Activated naive CD4-positive, alpha-beta T cell treated with anti-CD3 and anti-CD28 coated beads, Interleukin-2, amount 50 U/mL, for 16 hours (primary cell): ENCODE data around the gene ALDOA.
A peak's percentile ranks its signal among the peaks of the same experiment; 100 is the strongest.

Experiments
- DNase-seq: peaks from one replicate; pipeline ENCODE4 v3.0.0-alpha.2; 2020

The ALDOA gene

DNA sequence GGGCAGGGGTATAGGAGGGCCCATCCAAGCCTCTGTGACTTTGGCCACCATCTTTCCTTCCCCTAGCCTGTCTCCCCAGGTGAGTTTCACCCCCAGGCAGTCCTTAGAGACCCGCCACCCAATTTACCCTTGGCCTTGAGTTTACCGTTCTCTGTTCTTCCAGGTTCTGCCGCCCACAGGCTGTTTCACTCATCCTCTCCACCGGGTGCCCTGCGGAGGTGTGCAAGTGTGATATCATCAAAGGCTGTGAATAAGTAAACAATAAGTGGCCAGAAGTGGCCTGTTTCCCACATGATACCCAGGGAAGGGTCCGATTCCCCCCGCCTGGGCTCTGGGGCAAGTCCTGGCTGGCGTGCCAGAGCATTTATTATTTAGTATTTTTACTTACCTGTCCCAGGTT, 19.4 kb upstream of the ALDOA start:
- DNase-seq = no peak

DNA sequence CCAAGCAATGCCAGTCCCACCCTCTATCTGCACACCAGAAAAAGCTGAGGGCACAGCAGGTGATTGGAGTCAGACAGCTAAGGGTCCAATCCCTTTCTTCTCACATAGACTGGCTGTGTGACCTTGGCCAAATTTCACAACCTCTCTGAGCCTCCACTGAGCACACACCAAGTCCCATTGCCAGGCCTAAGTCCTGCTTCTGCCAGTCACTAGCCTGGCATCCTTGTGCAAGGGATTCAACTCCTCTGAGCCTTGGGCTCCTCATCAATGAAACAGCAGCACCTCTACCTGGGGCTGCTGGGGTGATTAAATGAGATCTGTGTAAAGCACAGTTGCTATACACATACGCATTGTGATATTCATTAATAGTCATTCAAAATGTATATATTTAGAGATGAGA, 19.0 kb upstream of the ALDOA start:
- no peak for DNase-seq

DNA sequence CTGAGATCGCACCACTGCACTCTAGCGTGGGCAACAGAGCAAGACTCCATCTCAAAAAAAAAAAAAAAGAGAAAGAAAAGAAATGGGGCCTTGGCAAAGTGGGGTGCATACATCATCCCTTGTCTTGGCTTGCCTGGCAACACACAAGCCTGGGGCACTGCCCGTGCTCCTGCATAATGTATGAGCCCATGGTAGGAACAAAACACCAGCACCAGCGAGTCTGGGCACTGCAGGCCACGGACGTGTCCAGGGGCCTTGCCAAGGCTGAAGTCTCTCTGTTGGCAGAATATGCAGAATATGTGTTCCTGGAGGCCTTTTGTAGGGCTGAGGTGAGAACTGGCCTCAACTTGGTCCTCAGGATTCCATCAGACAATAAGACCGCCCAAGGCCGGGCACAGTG, 15.7 kb upstream of the ALDOA start:
- no peak for DNase-seq

DNA sequence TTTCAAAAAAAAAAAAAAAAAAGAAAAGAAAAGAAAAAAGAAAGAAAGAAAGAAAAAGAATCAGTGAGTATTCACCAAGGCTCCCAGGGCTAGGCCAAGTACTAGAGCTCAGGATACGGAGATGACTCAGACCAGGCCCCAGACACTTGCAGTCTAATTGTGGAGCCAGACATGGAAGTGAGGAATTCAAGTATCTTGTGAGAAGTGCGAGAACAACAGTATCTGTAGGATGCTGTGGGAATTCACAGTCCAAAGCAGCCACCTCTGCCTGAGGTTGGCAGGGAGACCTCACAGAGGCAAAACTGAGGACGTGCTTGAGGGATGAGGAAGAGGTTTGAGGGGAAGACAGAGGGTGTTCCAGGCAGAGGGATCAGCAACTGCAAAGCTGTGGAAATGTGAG, 14.0 kb upstream of the ALDOA start:
- DNase-seq = no peak

DNA sequence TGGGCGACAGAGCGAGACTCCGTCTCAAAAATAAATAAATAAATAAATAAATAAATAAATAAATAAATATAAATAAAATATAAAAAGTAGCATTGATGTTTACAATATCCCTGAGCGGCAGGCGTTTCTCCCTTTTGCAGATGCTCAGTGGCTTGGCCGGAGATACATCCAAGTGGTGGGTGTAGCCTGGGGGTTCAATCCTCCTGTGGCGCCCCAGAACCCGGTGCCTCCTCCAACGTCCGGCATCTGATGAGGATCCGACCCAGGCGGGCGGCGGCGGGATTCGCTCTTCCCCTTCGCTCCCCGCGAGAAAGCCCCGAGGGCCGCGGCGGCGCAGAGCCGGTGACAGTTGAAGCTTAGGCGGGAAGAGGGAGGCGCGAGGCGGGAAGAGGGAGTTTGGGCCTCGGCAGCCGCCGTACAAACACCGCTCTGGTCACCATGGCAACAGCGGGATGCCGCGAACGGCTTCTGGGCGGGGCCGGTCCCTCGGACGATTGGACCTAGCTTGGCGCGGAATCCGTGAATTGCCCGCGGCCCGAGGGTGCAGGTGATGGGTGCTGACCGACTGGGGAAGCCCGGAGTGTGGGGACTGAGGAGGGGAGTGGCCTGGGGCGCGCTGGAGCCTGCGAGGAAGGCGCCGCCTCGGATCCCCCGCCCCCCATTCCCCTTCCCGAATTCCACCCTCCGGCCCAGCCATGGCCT, 12.7 kb upstream of the ALDOA start:
- peak; percentile 89 for DNase-seq

DNA sequence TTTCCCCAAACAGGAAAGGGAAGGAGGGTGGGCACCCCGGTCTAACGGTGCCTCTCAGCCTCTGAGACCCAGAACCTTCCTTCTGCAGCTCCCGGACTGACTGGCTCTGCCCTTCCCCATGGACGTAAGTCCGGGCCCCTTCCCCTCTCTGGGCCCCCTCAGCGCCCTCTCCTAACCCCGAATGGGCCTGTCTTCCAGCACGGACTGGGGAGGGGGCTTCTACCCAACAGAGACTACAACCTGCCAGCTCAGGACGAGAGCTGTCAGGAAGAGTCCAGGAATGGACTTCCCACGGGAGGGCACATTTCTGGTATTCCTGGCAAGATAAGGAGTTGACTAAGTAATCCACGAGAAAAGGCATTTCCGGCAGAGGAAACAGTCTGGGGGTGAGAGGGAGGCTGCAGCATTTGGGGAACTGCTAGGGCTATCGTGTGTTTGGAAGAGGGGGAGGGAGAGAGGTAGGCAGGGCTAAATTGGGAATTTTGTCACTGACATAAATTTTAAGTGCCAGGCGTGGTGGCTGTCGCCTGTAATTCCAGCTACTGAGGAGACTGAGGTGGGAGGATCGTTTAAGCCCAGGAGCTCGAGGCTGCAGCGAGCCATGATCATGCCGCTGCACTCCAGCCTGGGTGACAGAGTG, 12.1 kb upstream of the ALDOA start:
- DNase-seq = no peak

DNA sequence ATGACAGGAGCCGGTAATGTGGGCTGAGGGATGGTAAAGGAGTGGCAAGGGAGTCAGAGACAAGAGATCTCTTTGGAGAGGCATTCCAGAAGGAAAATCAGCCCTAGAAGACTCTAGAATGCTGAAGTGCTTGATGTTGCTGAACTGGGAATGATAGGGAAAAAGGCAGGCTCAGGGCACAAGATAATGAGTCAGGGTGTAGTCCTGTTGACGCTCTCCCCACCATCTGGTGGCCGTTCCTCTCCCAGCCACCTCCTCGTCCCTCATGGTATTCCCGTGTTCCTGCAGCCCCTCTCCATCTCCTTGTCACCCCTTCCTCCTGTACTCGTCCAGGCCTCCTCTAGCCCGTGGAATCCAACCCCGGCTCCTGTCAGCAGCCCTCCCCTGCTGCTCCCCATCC, 11.1 kb upstream of the ALDOA start:
- no peak for DNase-seq

DNA sequence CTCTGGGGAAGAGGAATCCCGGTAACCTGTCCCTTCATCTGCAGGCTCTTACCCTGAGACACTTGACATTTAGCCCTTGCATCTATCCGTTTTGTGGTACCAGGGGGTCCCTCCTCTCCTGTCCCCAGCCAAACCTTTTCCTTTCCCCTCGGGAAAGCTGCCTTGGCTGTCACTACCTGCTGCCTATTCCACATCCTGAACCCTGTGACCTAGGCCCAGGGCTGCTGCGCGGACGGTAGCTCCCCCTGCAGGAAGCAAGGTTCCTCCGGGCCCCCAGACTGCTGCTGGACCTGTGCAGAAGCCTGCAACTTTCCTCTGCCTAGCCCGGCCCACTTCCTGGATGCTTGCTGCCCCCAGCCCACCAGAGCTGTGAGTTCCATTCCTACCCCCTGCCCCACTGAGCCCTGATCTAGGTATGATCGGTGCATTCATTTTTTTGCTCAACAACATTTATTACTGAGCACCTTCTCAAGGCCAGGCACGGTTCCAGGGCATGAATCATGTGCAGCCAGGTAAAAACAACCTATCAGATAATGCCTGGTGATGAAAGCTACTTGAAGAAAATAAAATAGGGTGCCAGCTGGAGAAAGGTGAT, 10.5 kb upstream of the ALDOA start:
- peak; percentile 55 for DNase-seq

DNA sequence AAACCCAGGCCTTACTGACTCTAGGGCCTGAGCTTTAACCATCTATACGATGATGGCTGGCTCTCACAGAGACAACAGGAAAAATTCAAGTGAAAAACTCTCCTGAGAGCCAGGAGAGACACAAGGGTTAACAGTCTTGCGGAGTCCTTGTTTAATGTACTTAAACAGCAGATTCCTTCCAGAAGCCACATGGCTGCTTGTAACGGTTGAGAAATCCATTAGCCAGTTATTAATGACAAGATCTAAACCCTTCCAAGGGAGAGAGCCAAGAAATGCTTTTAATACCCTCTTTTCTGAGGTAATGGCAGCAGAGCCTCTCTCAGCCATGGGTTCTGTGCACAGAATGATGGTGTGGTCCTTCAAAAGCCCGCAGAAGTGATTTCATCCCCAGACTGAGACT, 5.2 kb upstream of the ALDOA start:
- no peak for DNase-seq

DNA sequence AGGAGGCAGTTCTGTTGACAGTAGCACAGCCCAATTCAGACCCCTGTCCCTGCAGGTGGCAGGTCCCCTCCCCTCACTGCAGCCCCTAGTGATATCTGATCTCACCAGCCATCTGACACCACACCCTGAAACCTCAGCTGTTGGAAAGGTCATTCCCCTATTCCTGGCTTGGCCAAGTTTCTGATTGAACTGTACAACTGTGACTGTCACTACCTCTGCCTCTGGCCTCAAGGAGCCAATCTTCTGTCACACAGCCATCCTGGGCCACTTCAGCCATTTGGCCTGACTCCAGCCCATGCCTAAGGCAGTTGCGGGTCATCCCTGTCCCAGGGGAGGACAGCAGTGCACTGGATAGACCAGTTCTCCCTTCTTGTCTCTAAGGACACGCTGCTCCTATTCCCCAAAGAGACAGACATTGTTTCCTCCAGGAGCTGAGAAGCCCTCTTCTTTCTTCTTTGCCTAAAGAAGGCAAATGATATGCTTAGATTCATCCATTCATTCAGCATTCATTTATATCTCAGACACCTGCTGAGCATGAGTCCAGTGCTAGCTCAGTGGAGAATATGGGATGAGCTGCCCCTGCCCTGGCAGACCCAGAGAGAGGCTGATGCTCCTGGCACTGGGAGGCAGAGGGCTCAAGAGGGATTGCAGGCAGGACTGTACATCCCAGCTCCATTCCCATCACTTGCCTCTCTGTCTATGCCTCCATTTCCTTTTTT, 4.6 kb upstream of the ALDOA start:
- DNase-seq = no peak

DNA sequence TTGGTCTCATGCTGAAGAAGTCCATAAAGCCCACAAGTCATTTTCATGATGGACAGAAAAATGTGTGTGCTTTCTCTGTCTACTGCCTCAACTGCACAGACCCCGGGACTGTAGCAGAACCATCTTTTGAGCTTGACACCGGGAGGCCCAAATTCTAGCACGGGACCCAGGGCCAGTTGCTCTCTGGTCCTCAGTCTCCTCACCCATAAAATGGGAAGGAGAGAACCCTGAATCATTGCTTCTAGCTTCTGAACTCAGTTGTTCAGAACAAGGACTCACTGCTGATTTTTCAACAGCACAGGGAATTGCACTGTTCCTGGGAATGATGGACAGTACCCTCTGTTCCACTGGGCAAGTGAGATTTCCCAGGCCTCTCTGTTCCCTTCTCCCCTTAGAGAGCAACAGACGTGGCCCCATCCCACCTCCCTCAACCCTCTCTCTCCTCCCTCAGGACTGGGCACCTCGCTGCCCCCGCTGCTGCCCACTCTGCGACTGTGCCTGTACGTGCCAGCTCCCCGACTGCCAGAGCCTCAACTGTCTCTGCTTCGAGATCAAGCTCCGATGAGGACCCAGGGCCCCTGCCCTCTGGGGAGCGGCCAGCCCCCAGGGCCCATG, 2.2 kb upstream of the ALDOA start:
- DNase-seq = no peak

DNA sequence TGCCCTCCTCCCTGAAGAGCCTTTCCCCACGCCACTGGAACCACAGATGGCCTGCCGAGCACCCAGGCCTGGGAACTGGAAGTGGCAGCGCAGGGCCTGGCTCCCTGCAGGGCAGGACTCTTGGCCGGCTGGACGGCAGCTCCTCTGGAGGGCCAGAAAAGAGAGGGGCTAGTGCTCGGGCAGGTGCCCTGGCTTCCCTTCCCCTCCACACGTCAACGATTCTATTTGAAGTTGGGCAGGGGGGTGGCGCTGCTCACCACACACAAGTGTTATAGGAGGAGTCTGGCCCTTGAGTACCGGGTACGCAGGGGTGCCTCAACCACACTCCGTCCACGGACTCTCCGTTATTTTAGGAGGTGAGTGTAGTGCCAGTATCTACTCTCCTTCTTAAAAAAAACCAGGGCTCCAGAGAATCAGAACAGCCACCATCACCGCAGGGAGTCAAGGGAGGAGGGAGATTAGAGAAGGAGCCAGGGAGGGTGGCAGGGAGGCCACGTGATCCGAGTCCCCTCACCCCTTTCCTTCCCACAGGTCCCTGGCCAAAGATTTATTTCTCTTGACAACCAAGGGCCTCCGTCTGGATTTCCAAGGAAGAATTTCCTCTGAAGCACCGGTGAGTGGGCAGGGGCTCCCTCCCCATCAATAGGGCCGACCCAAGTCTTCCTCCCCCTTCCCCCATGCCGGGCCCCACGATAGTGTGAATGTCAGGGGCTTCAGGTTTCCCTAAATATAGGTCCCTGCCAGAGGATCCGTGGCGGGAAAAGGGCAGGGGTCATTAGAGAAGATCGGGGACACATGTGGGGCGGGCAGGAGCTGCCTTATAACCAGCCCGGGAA, 1.4 kb upstream of the ALDOA start:
- peak; percentile 74 for DNase-seq

DNA sequence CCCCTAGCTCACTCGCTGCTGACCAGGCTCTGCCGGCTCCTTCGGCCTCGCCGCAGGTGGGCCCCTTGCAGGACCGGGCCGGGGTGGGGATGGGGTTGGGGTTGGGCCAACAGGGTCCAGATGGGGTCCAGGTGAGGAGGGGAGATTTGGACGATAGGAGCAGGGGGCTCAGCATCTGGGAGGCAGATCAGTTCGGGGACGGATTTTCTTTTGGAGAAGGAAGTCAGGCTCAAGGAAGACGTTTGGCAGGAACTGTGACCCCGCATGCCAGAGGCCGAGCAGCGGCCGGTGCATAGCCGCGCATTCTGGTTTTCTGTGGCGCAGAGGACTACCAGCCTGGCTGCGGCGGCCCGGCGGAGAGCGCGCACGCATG, 845 bp upstream of the ALDOA start:
- DNase-seq = no peak

DNA sequence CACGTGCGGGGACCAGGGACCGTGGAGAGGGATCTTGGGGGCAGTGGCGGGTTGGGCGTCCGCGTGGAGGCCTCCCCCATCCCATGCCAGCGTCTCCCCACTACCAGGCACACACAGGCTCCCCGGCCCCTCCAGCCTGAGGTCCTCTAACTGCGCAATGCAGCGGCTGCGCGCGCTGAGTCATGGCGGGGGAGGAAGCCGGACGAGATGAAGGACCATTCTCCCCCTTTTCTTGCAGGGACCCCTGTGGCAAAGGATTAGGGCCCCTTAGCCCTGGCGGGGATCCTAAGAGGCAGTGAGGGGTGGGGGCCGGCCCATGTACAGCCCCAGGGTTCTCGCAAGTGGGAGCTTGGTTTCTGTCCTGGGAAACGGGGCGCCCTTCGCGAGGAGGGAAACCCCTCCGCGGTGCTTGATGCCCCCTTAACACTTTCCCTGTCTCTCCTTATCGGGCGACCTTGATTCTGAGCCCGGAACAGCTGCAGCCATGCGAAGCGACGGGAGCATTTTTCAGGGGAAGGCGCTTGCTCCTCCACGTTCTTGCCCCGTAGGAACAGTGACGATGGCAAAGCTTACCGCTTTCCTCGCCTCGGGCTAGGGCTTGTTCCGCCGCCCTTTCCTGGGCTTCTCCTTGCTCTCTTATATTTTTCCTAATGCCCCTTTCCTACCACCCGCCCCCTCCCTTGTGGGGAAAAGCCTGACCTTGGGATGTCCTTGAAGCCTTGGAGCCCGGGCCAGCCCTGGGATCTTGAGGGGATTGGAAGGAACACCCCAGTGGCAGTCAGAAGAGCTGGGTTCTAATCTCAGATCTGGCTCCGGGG, 592 bp downstream of the ALDOA start:
- peak; percentile 51 for DNase-seq

DNA sequence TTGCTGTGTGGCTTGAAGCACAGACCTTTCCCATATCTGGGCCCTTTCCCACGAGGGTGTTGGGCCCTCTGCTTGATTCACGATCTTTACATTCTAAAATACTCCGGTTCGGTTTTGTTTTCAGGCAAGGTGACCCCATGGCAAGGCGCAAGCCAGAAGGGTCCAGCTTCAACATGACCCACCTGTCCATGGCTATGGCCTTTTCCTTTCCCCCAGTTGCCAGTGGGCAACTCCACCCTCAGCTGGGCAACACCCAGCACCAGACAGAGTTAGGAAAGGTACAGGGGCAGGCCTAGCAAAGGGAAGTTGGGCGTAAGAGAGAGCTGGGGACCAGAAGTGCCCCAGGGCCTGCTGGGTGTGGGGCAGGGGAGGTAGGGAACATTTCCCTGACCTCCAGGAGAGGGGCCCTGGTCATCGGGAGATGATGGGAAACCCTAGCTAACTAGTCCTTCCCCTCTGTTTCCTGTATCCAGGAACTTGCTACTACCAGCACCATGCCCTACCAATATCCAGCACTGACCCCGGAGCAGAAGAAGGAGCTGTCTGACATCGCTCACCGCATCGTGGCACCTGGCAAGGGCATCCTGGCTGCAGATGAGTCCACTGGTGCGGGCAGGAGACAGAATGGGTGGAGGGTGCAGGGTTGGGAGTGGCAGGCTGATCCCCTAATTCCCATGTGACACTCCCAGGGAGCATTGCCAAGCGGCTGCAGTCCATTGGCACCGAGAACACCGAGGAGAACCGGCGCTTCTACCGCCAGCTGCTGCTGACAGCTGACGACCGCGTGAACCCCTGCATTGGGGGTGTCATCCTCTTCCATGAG, 1.4 kb downstream of the ALDOA start:
- no peak for DNase-seq

DNA sequence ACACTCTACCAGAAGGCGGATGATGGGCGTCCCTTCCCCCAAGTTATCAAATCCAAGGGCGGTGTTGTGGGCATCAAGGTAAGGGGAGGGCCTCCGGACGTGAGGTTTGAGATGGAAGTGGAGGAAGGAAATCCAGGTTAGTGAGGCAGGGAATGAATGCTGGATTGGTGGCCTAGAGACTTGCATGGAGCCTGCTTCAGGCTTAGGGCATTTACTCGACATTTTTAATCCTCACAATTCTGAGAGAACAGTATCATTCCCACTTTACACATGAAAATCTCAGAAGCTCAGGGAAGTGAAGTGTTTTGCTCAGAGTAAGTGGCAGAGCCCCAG, 2.0 kb downstream of the ALDOA start:
- no peak for DNase-seq

DNA sequence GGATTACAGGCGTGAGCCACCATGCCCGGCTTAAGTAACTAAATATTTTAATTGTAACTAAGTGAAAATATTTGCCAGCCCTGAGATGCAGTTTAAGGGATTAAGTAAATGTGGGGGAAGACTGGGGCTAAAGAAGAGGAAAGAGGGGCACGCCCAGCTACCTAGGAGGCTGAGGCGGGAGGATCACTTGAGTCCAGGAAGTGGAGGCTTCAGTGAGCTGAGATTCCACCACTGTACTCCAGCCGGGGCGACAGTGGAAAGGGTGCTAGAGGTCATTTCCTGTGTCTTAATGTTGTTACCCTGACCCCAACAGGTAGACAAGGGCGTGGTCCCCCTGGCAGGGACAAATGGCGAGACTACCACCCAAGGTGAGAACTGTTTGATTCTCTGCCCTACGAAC, 2.8 kb downstream of the ALDOA start:
- DNase-seq = no peak

DNA sequence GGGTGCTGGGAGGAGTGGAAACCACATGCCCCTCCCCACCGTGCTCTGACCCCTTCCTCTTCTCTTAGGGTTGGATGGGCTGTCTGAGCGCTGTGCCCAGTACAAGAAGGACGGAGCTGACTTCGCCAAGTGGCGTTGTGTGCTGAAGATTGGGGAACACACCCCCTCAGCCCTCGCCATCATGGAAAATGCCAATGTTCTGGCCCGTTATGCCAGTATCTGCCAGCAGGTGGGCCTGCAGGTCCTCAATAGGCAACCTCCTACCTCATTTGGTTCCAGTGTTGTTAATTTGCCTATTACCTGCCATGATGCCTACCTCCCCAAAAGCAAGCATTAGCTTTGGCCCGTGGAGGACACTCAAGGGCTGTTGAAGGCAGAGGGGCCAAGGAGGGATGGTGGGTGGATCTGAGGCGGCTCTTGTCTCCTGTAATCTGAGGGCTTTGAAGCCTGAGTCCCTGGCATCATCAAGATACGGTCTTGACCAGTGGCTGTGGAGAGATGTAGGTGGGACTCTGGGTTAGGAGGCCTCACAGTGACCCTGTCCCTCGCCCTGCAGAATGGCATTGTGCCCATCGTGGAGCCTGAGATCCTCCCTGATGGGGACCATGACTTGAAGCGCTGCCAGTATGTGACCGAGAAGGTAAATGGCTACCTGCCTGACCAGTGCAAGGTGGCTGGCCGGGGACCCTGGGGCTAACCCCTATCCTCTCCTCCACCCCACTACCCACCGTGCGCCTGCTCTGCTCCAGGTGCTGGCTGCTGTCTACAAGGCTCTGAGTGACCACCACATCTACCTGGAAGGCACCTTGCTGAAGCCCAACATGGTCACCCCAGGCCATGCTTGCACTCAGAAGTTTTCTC, 3.4 kb downstream of the ALDOA start:
- DNase-seq = peak; percentile 67

DNA sequence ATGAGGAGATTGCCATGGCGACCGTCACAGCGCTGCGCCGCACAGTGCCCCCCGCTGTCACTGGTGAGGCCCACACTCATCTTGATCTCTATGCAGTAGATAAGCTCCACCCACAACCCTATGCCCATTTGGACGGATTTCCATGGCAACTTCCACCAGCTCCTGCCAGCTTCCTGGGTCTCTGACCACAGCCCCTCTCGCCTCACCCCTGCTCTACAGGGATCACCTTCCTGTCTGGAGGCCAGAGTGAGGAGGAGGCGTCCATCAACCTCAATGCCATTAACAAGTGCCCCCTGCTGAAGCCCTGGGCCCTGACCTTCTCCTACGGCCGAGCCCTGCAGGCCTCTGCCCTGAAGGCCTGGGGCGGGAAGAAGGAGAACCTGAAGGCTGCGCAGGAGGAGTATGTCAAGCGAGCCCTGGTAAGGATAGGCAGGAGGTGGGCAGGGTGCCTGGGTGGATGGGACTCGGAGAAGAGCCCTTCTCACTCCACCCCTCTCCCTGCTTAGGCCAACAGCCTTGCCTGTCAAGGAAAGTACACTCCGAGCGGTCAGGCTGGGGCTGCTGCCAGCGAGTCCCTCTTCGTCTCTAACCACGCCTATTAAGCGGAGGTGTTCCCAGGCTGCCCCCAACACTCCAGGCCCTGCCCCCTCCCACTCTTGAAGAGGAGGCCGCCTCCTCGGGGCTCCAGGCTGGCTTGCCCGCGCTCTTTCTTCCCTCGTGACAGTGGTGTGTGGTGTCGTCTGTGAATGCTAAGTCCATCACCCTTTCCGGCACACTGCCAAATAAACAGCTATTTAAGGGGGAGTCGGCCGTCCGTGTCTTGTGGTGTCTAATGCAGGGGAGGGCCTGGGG, 4.3 kb downstream of the ALDOA start:
- DNase-seq = no peak
